Psoas muscle (tissue), 8 donors: ENCODE measurements around the gene GOLGA5. TPM values are rescaled to one million over a fixed set of nuclear protein-coding genes. Genes with fewer than 3 reads are reported as not detected.
"Not testable (repeated sequence)": the region's sequence is repeated elsewhere in the genome, so short reads cannot be mapped to it uniquely, and the experiment has no call there.

Experiments
- ATAC-seq, 4 donors: fragments of 200-7000 bp; cut with Tn5 transposase; one replicate each; pipeline ENCODE4 v1.9.1; 2020; ENCODE audit warnings: moderate library complexity in 3 of 4, mild to moderate bottlenecking in 2 of 4
- DNase-seq, 2 donors: peaks; one replicate each; pipeline ENCODE4 v3.0.0-alpha.2; 2020
- H3K27ac ChIP-seq: fragments of 200-600 bp; one replicate; pipeline ENCODE4 v1.8.0; 2022
- H3K27me3 ChIP-seq, 3 donors: fragments of 200-600 bp in 1 of 3; one replicate each; pipeline versions ENCODE4 v1.6.1 to v1.8.0; 2013 to 2022; ENCODE audit warnings: low read length in 2 of 3, mild to moderate bottlenecking in 2 of 3, moderate library complexity in 1 of 3; ENCODE audit not compliant: insufficient read depth in 3 of 3
- H3K36me3 ChIP-seq, 2 donors: fragments of 200-600 bp in 1 of 2; one replicate each; pipeline versions ENCODE4 v1.6.1 to v1.8.0; 2013 to 2022; ENCODE audit warnings: low read depth in 1 of 2, mild to moderate bottlenecking in 1 of 2, moderate library complexity in 1 of 2; ENCODE audit not compliant: insufficient read depth in 1 of 2
- H3K4me1 ChIP-seq: fragments of 200-600 bp; one replicate; pipeline ENCODE4 v1.8.0; 2022
- H3K4me3 ChIP-seq: fragments of 200-600 bp; one replicate; pipeline ENCODE4 v1.8.0; 2022; ENCODE audit warnings: mild to moderate bottlenecking
- H3K9me3 ChIP-seq: fragments of 200-600 bp; one replicate; pipeline ENCODE4 v1.8.0; 2022
- CTCF ChIP-seq: fragments of 200-600 bp; IDR thresholded peaks from one replicate; pipeline ENCODE4 v1.8.0; 2022; ENCODE audit warnings: antibody characterized with exemption
- WGBS, 3 donors: extraction: QIAGEN DNeasy Blood & Tissue Kit; methylation state at CpG; one replicate each; pipeline versions ENCODE4 v1.1.6 to v1.1.7; 2013; 5-methylcytosine and 5-hydroxymethylcytosine counted together
- intact Hi-C, 2 donors: fragments of 100-400 bp; cut with DNase I; formaldehyde crosslinking; loops; one replicate each; pipeline versions ENCODE4 v1.11.0 to v1.14.2; 2022
- long read RNA-seq, 2 donors: library from polyadenylated mRNA; unstranded; transcript quantifications; one replicate each; pipeline ENCODE4 v2.0.0, GENCODE V29; 2021
- polyA plus RNA-seq, 3 donors: library from polyadenylated mRNA; stranded (reverse); fragments of 200-250 nt; gene quantifications; one replicate each; pipeline ENCODE4 v1.2.3, GENCODE V29; 2013
- total RNA-seq, 4 donors: library from RNA; stranded (reverse); fragmentation: NEBNext Ultra II Directional in 2 of 4; extraction: Animal tissue kit (Norgen Biotek cat#: 25700) in 2 of 4; gene quantifications; one replicate each; pipeline versions ENCODE4 v1.2.1 to v1.2.4, GENCODE V29; 2021 to 2023
- donor health status: healthy with polysubstance abuse.
- donor health status: DM: no; HTN: no; CAD: no; lungs with moderate emphysema.
- donor health status: Bipolar disorder and iron deficiency.
- donor health status: healthy.
- donor health status: DM: yes; HTN: yes; CAD: no.
- donor health status: DM: no; HTN: no; CAD: no.
- donor health status: DM: no; HTN: no; CAD: no.
- donor health status: DM: yes; HTN: yes; CAD: no.

The GOLGA5 gene
- total RNA-seq (10 to 100 TPM; 19.8 to 27.7 (median 25.1) TPM), polyA plus RNA-seq (10 to 100 TPM; 23.4 to 59.1 (median 23.4) TPM)
- long read RNA-seq, donor 1, transcript GOLGA5-201 (13 exons, 2,969 nt) = major isoform, 27 of 30 reads
- long read RNA-seq, donor 1, partial matches to known transcripts = 0 of 30 reads
- long read RNA-seq, donor 1, other reads (novel, unspliced or antisense) = 3 of 30 reads
- long read RNA-seq, donor 2, transcript GOLGA5-201 (13 exons, 2,969 nt) = major isoform, 70 of 83 reads
- long read RNA-seq, donor 2, partial matches to known transcripts = 6 of 83 reads
- long read RNA-seq, donor 2, other reads (novel, unspliced or antisense) = 7 of 83 reads

GRCh38 chr14:92793709-92794546, at the start of gene GOLGA5:
TSS of gene GOLGA5 (plus strand) at chr14:92794305. CDS start at chr14:92797438, 3,133 bp downstream.
- Histone ChIP-seq H3K4me1 (peaks cover 15% of the 10 kb centered on the region), H3K9me3 (peaks cover 15% of the 10 kb centered on the region), H3K36me3 (peaks cover 0 to 26% of the 10 kb centered on the region in 2 donors), H3K4me3 (peak within 1 kb of the TSS; percentile 84), H3K27ac (peak within 1 kb of the TSS; percentile 88), H3K27me3 (no peaks in the 10 kb centered on the region)
- ATAC-seq = peak; percentile 99
- intact Hi-C loops = loop anchor here in 1 of 2 donors (5.0 kb wide), 1 partner anchor 47 kb away; the partner anchor contains the start of gene LGMN
- WGBS, 3 donors = 1% methylated on average over 60 to 71 of the region's 71 CpGs
- peak; percentile 97 to 99 for DNase-seq
- TF ChIP-seq CTCF = peak; percentile 11

- intact Hi-C loops = loop anchor here in 1 of 2 donors (5.0 kb wide), 1 partner anchor 45 kb away; the partner anchor contains the start of gene GOLGA5
- ATAC-seq (peak; percentile 7 to 36 (median 8)), DNase-seq (no peak)
- Histone ChIP-seq H3K36me3 (peaks cover 0 to 8% of the 10 kb centered on the region in 2 donors), H3K27ac (peak overlapping the region; percentile 88), H3K27me3 (no peaks in the 10 kb centered on the region), H3K4me3 (peak overlapping the region; percentile 93), H3K9me3 (no peaks in the 10 kb centered on the region), H3K4me1 (peaks cover 7% of the 10 kb centered on the region)
- TF ChIP-seq CTCF = no peak
- 1 to 3% (median 3%) methylated on average over 16 of the region's 16 CpGs for WGBS, 3 donors
Measured at GRCh38 chr14:92747701-92748258, 46.3 kb upstream of the GOLGA5 start.

- H3K27me3 ChIP-seq = no peaks in the 10 kb centered on the region
- H3K9me3 ChIP-seq = no peaks in the 10 kb centered on the region
- H3K36me3 ChIP-seq = peaks cover 0 to 1% of the 10 kb centered on the region in 2 donors
- peak within 1 kb of the TSS; percentile 88 for H3K27ac ChIP-seq
- peak within 1 kb of the TSS; percentile 93 for H3K4me3 ChIP-seq
- DNase-seq (peak; percentile 96 to 98), ATAC-seq (peak; percentile 100)
- intact Hi-C loops = loop anchor here in 1 of 2 donors (5.0 kb wide), 1 partner anchor 44 kb away; the partner anchor contains the start of gene GOLGA5
- 1% methylated on average over 32 to 50 of the region's 50 CpGs for WGBS, 3 donors
- TF ChIP-seq CTCF = no peak
- peaks cover 7% of the 10 kb centered on the region for H3K4me1 ChIP-seq
Measured at GRCh38 chr14:92748259-92749016, 45.7 kb upstream of the GOLGA5 start, which contains the start of gene LGMN. TSS of gene LGMN (minus strand) at chr14:92748627. CDS start at chr14:92732786, 15,841 bp downstream.

GRCh38 chr14:92750222-92750728, 43.8 kb upstream of the GOLGA5 start:
- H3K4me1 ChIP-seq, ATAC-seq, H3K36me3 ChIP-seq, H3K27me3 ChIP-seq, intact Hi-C loops, H3K27ac ChIP-seq, H3K4me3 ChIP-seq, DNase-seq, H3K9me3 ChIP-seq: not testable (repeated sequence)
- 81 to 82% (median 81%) methylated on average over 10 of the region's 10 CpGs for WGBS, 3 donors
